Right atrium auricular region (tissue), 2 donors: ENCODE data around the gene SWI5. TPM values are rescaled to one million over a fixed set of nuclear protein-coding genes. Genes with fewer than 3 reads are reported as not detected.
A peak's percentile ranks its signal among the peaks of the same experiment; 100 is the strongest.

Experiments used
- DNase-seq: peaks from one replicate; pipeline ENCODE4 v3.0.0-alpha.2; 2019; ENCODE audit warnings: low spot score
- H3K27ac ChIP-seq, 2 donors: fragments of 200-600 bp; sonication (generic); 1 replicate in 1 of 2; 2 replicates in 1 of 2; pipeline ENCODE4 v1.5.1; 2016 to 2019
- H3K27me3 ChIP-seq, 2 donors: fragments of 200-600 bp; sonication (generic); one replicate each; pipeline versions ENCODE4 v1.5.1 to v1.6.0; 2017 to 2019
- H3K36me3 ChIP-seq: fragments of 200-600 bp; sonication (generic); one replicate; pipeline ENCODE4 v1.5.1; 2016
- H3K4me1 ChIP-seq, 2 donors: fragments of 200-600 bp; sonication (generic); one replicate each; pipeline versions ENCODE4 v1.5.1 to v1.6.0; 2017 to 2019
- H3K4me3 ChIP-seq, 2 donors: fragments of 200-600 bp; sonication (generic); 1 replicate in 1 of 2; 2 replicates in 1 of 2; pipeline ENCODE4 v1.5.1; 2017 to 2019; ENCODE audit warnings: mild to moderate bottlenecking in 1 of 2, moderate library complexity in 1 of 2
- H3K9me3 ChIP-seq, 2 donors: fragments of 200-600 bp; sonication (generic); one replicate each; pipeline ENCODE4 v1.5.1; 2019
- CTCF ChIP-seq, 2 donors: fragments of 200-600 bp; sonication (generic); IDR thresholded peaks; one replicate each; pipeline ENCODE4 v1.5.1; 2019; ENCODE audit warnings: antibody characterized with exemption in 2 of 2
- total RNA-seq, 2 donors: library from RNA; depleted of rRNA; stranded (reverse); fragments of >200 nt; gene quantifications; one replicate each; pipeline ENCODE4 v1.1.0, GENCODE V29; 2016

The SWI5 gene
- total RNA-seq, 2 donors from 2014 or later = 21.5 to 23.0 TPM

GRCh38 chr9:128309551-128309950 lies 33.5 kb downstream of the SWI5 start:
- H3K9me3 ChIP-seq = no peaks in the 10 kb centered on the region
- H3K4me1 ChIP-seq = peaks cover 0 to 6% of the 10 kb centered on the region in 2 donors
- no peak overlapping the region for H3K27ac ChIP-seq
- no peaks in the 10 kb centered on the region for H3K27me3 ChIP-seq
- no peak for TF ChIP-seq CTCF (IDR thresholded peaks at IDR 0.05)
- no peak for DNase-seq
- no peak overlapping the region for H3K4me3 ChIP-seq
- peaks cover 27% of the 10 kb centered on the region for H3K36me3 ChIP-seq

GRCh38 chr9:128310461-128310860 lies 34.4 kb downstream of the SWI5 start:
- Histone ChIP-seq H3K4me1 (peaks cover 0 to 6% of the 10 kb centered on the region in 2 donors), H3K4me3 (no peak overlapping the region), H3K27me3 (no peaks in the 10 kb centered on the region), H3K9me3 (no peaks in the 10 kb centered on the region), H3K27ac (peak overlapping the region; percentile 37 to 51), H3K36me3 (peaks cover 33% of the 10 kb centered on the region)
- no peak for TF ChIP-seq CTCF (IDR thresholded peaks at IDR 0.05)
- no peak for DNase-seq

GRCh38 chr9:128314697-128315096 lies 38.6 kb downstream of the SWI5 start:
- peaks cover 51% of the 10 kb centered on the region for H3K36me3 ChIP-seq
- no peak for DNase-seq
- peaks cover 0 to 6% of the 10 kb centered on the region in 2 donors for H3K4me1 ChIP-seq
- no peak overlapping the region for H3K27ac ChIP-seq
- TF ChIP-seq CTCF (IDR thresholded peaks at IDR 0.05) = no peak
- H3K27me3 ChIP-seq = no peaks in the 10 kb centered on the region
- H3K4me3 ChIP-seq = no peak overlapping the region
- H3K9me3 ChIP-seq = no peaks in the 10 kb centered on the region

DNA sequence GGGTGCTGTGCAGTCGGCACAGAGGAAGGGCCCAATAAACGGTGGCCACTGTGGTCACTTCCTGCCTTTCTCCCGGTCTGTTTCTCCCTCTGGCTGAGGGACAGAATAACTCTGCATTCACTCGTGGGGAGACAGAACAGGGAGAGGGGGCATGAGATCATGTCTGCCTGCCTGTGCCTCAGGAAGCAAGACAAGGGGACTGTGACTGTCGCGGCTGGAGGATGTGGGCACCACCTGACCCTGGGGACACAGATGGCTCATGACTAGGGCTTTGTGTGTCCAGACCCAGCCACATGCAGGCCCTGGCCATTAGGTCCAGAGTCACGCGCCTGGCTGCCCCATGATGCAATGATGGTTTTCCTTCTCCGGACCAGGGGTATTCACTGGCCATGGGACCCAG lies 40.3 kb downstream of the SWI5 start:
- H3K9me3 ChIP-seq = no peaks in the 10 kb centered on the region
- no peak overlapping the region for H3K4me3 ChIP-seq
- H3K27me3 ChIP-seq = no peaks in the 10 kb centered on the region
- H3K4me1 ChIP-seq = peaks cover 0 to 4% of the 10 kb centered on the region in 2 donors
- H3K27ac ChIP-seq = no peak overlapping the region
- no peak for TF ChIP-seq CTCF (IDR thresholded peaks at IDR 0.05)
- H3K36me3 ChIP-seq = peaks cover 42% of the 10 kb centered on the region
- DNase-seq = no peak

DNA sequence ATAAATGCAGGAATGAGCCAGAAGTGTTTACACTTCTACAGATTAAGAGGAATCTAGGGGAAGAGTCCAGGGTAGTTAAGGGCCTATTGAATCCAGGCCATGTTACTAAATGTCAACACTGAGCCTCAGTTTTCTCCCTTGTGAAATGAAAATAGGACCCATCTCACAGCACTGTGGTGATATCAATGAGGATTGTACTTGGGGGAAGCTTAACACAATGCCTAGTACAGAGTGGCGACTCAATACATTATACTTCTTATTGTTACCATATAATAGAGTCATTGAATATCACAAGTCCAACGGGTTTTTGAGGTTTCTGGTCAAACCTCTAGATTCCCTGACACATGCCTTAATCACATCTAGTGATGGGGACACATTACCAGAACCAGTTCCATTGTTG lies 41.6 kb downstream of the SWI5 start:
- Histone ChIP-seq H3K4me1 (peaks cover 0 to 9% of the 10 kb centered on the region in 2 donors), H3K36me3 (peaks cover 42% of the 10 kb centered on the region), H3K4me3 (no peak overlapping the region), H3K9me3 (no peaks in the 10 kb centered on the region), H3K27me3 (no peaks in the 10 kb centered on the region), H3K27ac (no peak overlapping the region)
- no peak for TF ChIP-seq CTCF (IDR thresholded peaks at IDR 0.05)
- DNase-seq = no peak

- Histone ChIP-seq H3K27ac (no peak overlapping the region), H3K4me3 (peak overlapping the region; percentile 68 to 99), H3K36me3 (peaks cover 19% of the 10 kb centered on the region), H3K9me3 (no peaks in the 10 kb centered on the region), H3K27me3 (no peaks in the 10 kb centered on the region), H3K4me1 (peaks cover 0 to 38% of the 10 kb centered on the region in 2 donors)
- DNase-seq = no peak
- TF ChIP-seq CTCF (IDR thresholded peaks at IDR 0.05) = no peak
Observed at GRCh38 chr9:128321343-128321742, 45.3 kb downstream of the SWI5 start.
